ENCODE measurements around the gene KIAA1549. TPM values are rescaled to one million over a fixed set of nuclear protein-coding genes. Genes with fewer than 3 reads are reported as not detected.

The KIAA1549 gene
- total RNA-seq, 1 experiment from 2014 or later, result 19.9 TPM

- Histone ChIP-seq H3K27me3 (replicated peaks; ENCODE audit: control insufficient read depth, insufficient read depth, low read length) (no peaks in the 10 kb centered on the region), H3K9me3 (no peaks in the 10 kb centered on the region), H3K4me3 (ENCODE audit: low read depth, low read length) (no peak overlapping the region), H3K36me3 (ENCODE audit: control insufficient read depth, insufficient read depth, low read length) (no peaks in the 10 kb centered on the region), H3K4me1 (peaks cover 5% of the 10 kb centered on the region; the same call in 1 of the 2 replicates)
- no peak for TF ChIP-seq CTCF (IDR thresholded peaks at IDR 0.05; ENCODE audit: insufficient read depth in 1 of 2, low read depth in 1 of 2, low read length in 1 of 2, severe bottlenecking in 1 of 2, unreplicated experiment in 1 of 2)
- Mint-ChIP-seq H3K36me3 (ENCODE audit: insufficient read depth, unreplicated experiment) (no peaks in the 10 kb centered on the region), H3K4me1 (ENCODE audit: low read depth, unreplicated experiment) (peaks cover 13% of the 10 kb centered on the region), H3K27me3 (ENCODE audit: insufficient read depth, unreplicated experiment) (no peaks in the 10 kb centered on the region), H3K9me3 (ENCODE audit: unreplicated experiment) (peaks cover 10% of the 10 kb centered on the region), H3K4me3 (ENCODE audit: unreplicated experiment) (no peak overlapping the region), H3K27ac (ENCODE audit: unreplicated experiment) (no peak overlapping the region)
- no peak for DNase-seq
- BruUV-seq (replicated peaks), result no TSS peak
- POLR2A ChIA-PET, result no interaction called here
- CTCF ChIA-PET, result no interaction called here
- intact Hi-C loops (cut with micrococcal nuclease; ENCODE audit: unreplicated experiment), result no loop called here
Observed at GRCh38 chr7:138951953-138952352, 29.2 kb downstream of the KIAA1549 start.

- Mint-ChIP-seq H3K36me3 (ENCODE audit: insufficient read depth, unreplicated experiment) (no peaks in the 10 kb centered on the region), H3K27me3 (ENCODE audit: insufficient read depth, unreplicated experiment) (no peaks in the 10 kb centered on the region), H3K27ac (ENCODE audit: unreplicated experiment) (no peak overlapping the region), H3K4me3 (ENCODE audit: unreplicated experiment) (no peak overlapping the region), H3K9me3 (ENCODE audit: unreplicated experiment) (no peaks in the 10 kb centered on the region), H3K4me1 (ENCODE audit: low read depth, unreplicated experiment) (peaks cover 13% of the 10 kb centered on the region)
- intact Hi-C loops (cut with micrococcal nuclease; ENCODE audit: unreplicated experiment), result no loop called here
- Histone ChIP-seq H3K4me3 (ENCODE audit: low read depth, low read length) (no peak overlapping the region), H3K4me1 (peaks cover 5% of the 10 kb centered on the region; the same call in 1 of the 2 replicates), H3K27me3 (replicated peaks; ENCODE audit: control insufficient read depth, insufficient read depth, low read length) (no peaks in the 10 kb centered on the region), H3K9me3 (no peaks in the 10 kb centered on the region), H3K36me3 (ENCODE audit: control insufficient read depth, insufficient read depth, low read length) (no peaks in the 10 kb centered on the region)
- POLR2A ChIA-PET, result no interaction called here
- no peak for DNase-seq
- CTCF ChIA-PET, result no interaction called here
- no peak for TF ChIP-seq CTCF (IDR thresholded peaks at IDR 0.05; ENCODE audit: insufficient read depth in 1 of 2, low read depth in 1 of 2, low read length in 1 of 2, severe bottlenecking in 1 of 2, unreplicated experiment in 1 of 2)
- BruUV-seq (replicated peaks), result no TSS peak
Observed at GRCh38 chr7:138949421-138950088, 31.6 kb downstream of the KIAA1549 start.

GRCh38 chr7:138948403-138948802 is 32.8 kb downstream of the KIAA1549 start:
- no peaks in the 10 kb centered on the region for H3K27me3 Mint-ChIP-seq (ENCODE audit: insufficient read depth, unreplicated experiment)
- BruUV-seq (replicated peaks), result no TSS peak
- POLR2A ChIA-PET, result no interaction called here
- no peaks in the 10 kb centered on the region for H3K27me3 ChIP-seq (replicated peaks; ENCODE audit: control insufficient read depth, insufficient read depth, low read length)
- no peaks in the 10 kb centered on the region for H3K9me3 ChIP-seq
- no peaks in the 10 kb centered on the region for H3K9me3 Mint-ChIP-seq (ENCODE audit: unreplicated experiment)
- no peak overlapping the region for H3K4me3 Mint-ChIP-seq (ENCODE audit: unreplicated experiment)
- H3K4me1 Mint-ChIP-seq (ENCODE audit: low read depth, unreplicated experiment), result peaks cover 13% of the 10 kb centered on the region
- TF ChIP-seq CTCF (IDR thresholded peaks at IDR 0.05; ENCODE audit: insufficient read depth in 1 of 2, low read depth in 1 of 2, low read length in 1 of 2, severe bottlenecking in 1 of 2, unreplicated experiment in 1 of 2), result no peak
- no peak overlapping the region for H3K27ac Mint-ChIP-seq (ENCODE audit: unreplicated experiment)
- CTCF ChIA-PET, result no interaction called here
- intact Hi-C loops (cut with micrococcal nuclease; ENCODE audit: unreplicated experiment), result no loop called here
- no peaks in the 10 kb centered on the region for H3K36me3 Mint-ChIP-seq (ENCODE audit: insufficient read depth, unreplicated experiment)
- H3K4me1 ChIP-seq, result peaks cover 5% of the 10 kb centered on the region; the same call in 1 of the 2 replicates
- H3K36me3 ChIP-seq (ENCODE audit: control insufficient read depth, insufficient read depth, low read length), result no peaks in the 10 kb centered on the region
- H3K4me3 ChIP-seq (ENCODE audit: low read depth, low read length), result no peak overlapping the region
- no peak for DNase-seq

All from Caco-2 (cell line).